H9 (cell line): ENCODE measurements around the gene GUCY2D. TPM values are rescaled to one million over a fixed set of nuclear protein-coding genes. Genes with fewer than 3 reads are reported as not detected.

Experiments
- DNase-seq: peaks from one replicate; pipeline ENCODE4 v3.0.0-alpha.2; 2017
- H2AFZ ChIP-seq: one replicate; pipeline ENCODE4 v1.6.1; 2013; ENCODE audit warnings: mild to moderate bottlenecking, low read length, control low read depth, moderate library complexity
- H2AK5ac ChIP-seq: 2 replicates; pipeline ENCODE4 v1.6.1; 2013; ENCODE audit warnings: low read length, control low read depth, mixed read lengths; ENCODE audit not compliant: insufficient read length
- H2BK120ac ChIP-seq: one replicate; pipeline ENCODE4 v1.6.1; 2013; ENCODE audit warnings: low read depth, mild to moderate bottlenecking, low read length, control low read depth, inconsistent platforms; ENCODE audit not compliant: poor library complexity, severe bottlenecking
- H2BK12ac ChIP-seq: 2 replicates; pipeline ENCODE4 v1.6.1; 2013; ENCODE audit warnings: low read length, control low read depth, mixed read lengths, low read depth; ENCODE audit not compliant: insufficient read length
- H2BK15ac ChIP-seq: 2 replicates; pipeline ENCODE4 v1.6.1; 2013; ENCODE audit warnings: low read depth, low read length, control low read depth
- H2BK20ac ChIP-seq: one replicate; pipeline ENCODE4 v1.6.1; 2013; ENCODE audit warnings: low read depth, mild to moderate bottlenecking, low read length, control low read depth, inconsistent platforms; ENCODE audit not compliant: poor library complexity, severe bottlenecking
- H2BK5ac ChIP-seq: 2 replicates; pipeline ENCODE4 v1.6.1; 2013; ENCODE audit warnings: low read length, control low read depth, mixed read lengths; ENCODE audit not compliant: insufficient read length
- H3K14ac ChIP-seq: 2 replicates; pipeline ENCODE4 v1.6.1; 2013; ENCODE audit warnings: low read length, control low read depth; ENCODE audit not compliant: insufficient read depth
- H3K18ac ChIP-seq: 2 replicates; pipeline ENCODE4 v1.6.1; 2013; ENCODE audit warnings: low read depth, mild to moderate bottlenecking, mixed read lengths, low read length, control low read depth; ENCODE audit not compliant: insufficient read length
- H3K23ac ChIP-seq: 2 replicates; pipeline ENCODE4 v1.6.1; 2013; ENCODE audit warnings: low read length, control low read depth, mixed read lengths, low read depth; ENCODE audit not compliant: insufficient read length
- H3K23me2 ChIP-seq: 2 replicates; pipeline ENCODE4 v1.6.1; 2013; ENCODE audit warnings: low read depth, mild to moderate bottlenecking, mixed read lengths, low read length, control low read depth; ENCODE audit not compliant: insufficient read length, poor library complexity, severe bottlenecking
- H3K27ac ChIP-seq: 2 replicates; pipeline ENCODE4 v1.5.1; 2013; ENCODE audit warnings: low read length, control low read depth, mixed read lengths, low read depth; ENCODE audit not compliant: insufficient read length
- H3K27me3 ChIP-seq: 2 replicates; pipeline ENCODE4 v1.6.1; 2013; ENCODE audit warnings: low read length, control low read depth, inconsistent platforms; ENCODE audit not compliant: insufficient read depth
- H3K4ac ChIP-seq: 2 replicates; pipeline ENCODE4 v1.6.1; 2013; ENCODE audit warnings: low read depth, mild to moderate bottlenecking, control low read depth, inconsistent platforms, low read length, moderate library complexity
- H3K4me1 ChIP-seq: 2 replicates; pipeline ENCODE4 v1.6.1; 2013; ENCODE audit warnings: low read length, control low read depth, inconsistent platforms; ENCODE audit not compliant: insufficient read depth
- H3K4me2 ChIP-seq: 2 replicates; pipeline ENCODE4 v1.6.1; 2013; ENCODE audit warnings: low read length, control low read depth, mixed read lengths; ENCODE audit not compliant: insufficient read length, insufficient read depth
- H3K56ac ChIP-seq: 2 replicates; pipeline ENCODE4 v1.6.1; 2013; ENCODE audit warnings: low read depth, mild to moderate bottlenecking, mixed read lengths, low read length, control low read depth; ENCODE audit not compliant: insufficient read length
- H3K79me1 ChIP-seq: 2 replicates; pipeline ENCODE4 v1.6.1; 2013; ENCODE audit warnings: low read depth, mild to moderate bottlenecking, moderate library complexity, low read length, control low read depth, inconsistent platforms; ENCODE audit not compliant: insufficient read depth, poor library complexity, severe bottlenecking
- H3K79me2 ChIP-seq: 2 replicates; pipeline ENCODE4 v1.6.1; 2013; ENCODE audit warnings: low read length, control low read depth, inconsistent platforms; ENCODE audit not compliant: insufficient read depth
- H3K9ac ChIP-seq: 2 replicates; pipeline ENCODE4 v1.6.1; 2013; ENCODE audit warnings: low read length, control low read depth, mixed read lengths; ENCODE audit not compliant: insufficient read length; ENCODE audit errors: extremely low read depth
- H3K9me3 ChIP-seq: one replicate; pipeline ENCODE4 v1.6.1; 2013; ENCODE audit warnings: low read depth, low read length, inconsistent platforms; ENCODE audit not compliant: control insufficient read depth
- H3T11ph ChIP-seq: one replicate; pipeline ENCODE4 v1.6.1; 2013; ENCODE audit warnings: mild to moderate bottlenecking, low read length, control low read depth, inconsistent platforms
- H4K20me1 ChIP-seq: one replicate; pipeline ENCODE4 v1.6.1; 2013; ENCODE audit not compliant: control insufficient read depth, insufficient read length, insufficient read depth
- H4K5ac ChIP-seq: 2 replicates; pipeline ENCODE4 v1.6.1; 2013; ENCODE audit warnings: low read depth, mild to moderate bottlenecking, mixed read lengths, low read length, control low read depth; ENCODE audit not compliant: insufficient read length
- H4K8ac ChIP-seq: replicated peaks from 2 replicates; pipeline ENCODE4 v1.6.1; 2013; ENCODE audit warnings: low read length, control low read depth, mixed read lengths, low read depth; ENCODE audit not compliant: insufficient read length
- H4K91ac ChIP-seq: 2 replicates; pipeline ENCODE4 v1.6.1; 2013; ENCODE audit warnings: low read depth, mild to moderate bottlenecking, moderate library complexity, mixed read lengths, low read length, control low read depth; ENCODE audit not compliant: insufficient read length
- H3K27ac Mint-ChIP-seq, 3 experiments: 2 replicates in 2 of 3; 3 replicates in 1 of 3; pipeline ENCODE4 v1.8.0; 2020 to 2021; ENCODE audit warnings: mixed read lengths in 3 of 3, mild to moderate bottlenecking in 1 of 3, moderate library complexity in 1 of 3
- H3K27me3 Mint-ChIP-seq: 2 replicates; pipeline ENCODE4 v1.8.0; 2021; ENCODE audit warnings: low read depth, mild to moderate bottlenecking, moderate library complexity, mixed read lengths
- H3K36me3 Mint-ChIP-seq, 3 experiments: 2 replicates in 2 of 3; 3 replicates in 1 of 3; pipeline ENCODE4 v1.8.0; 2020 to 2021; ENCODE audit warnings: low read depth in 3 of 3, mixed read lengths in 3 of 3; ENCODE audit not compliant: insufficient read depth in 1 of 3
- H3K4me1 Mint-ChIP-seq, 2 experiments: 2 replicates each; pipeline ENCODE4 v1.8.0; 2020; ENCODE audit warnings: mixed read lengths in 2 of 2
- H3K4me3 Mint-ChIP-seq, 2 experiments: 2 replicates in 1 of 2; 3 replicates in 1 of 2; pipeline ENCODE4 v1.8.0; 2020 to 2021; ENCODE audit warnings: mild to moderate bottlenecking in 2 of 2, mixed read lengths in 2 of 2, moderate library complexity in 1 of 2
- H3K9me3 Mint-ChIP-seq, 2 experiments: 2 replicates in 1 of 2; 3 replicates in 1 of 2; pipeline ENCODE4 v1.8.0; 2020; ENCODE audit warnings: mild to moderate bottlenecking in 2 of 2, mixed read lengths in 2 of 2, moderate library complexity in 1 of 2
- CTCF ChIP-seq: fragments of 200-600 bp; sonication (generic); conservative IDR thresholded peaks from 3 replicates; pipeline ENCODE4 v1.8.0; 2021; ENCODE audit warnings: antibody characterized with exemption, mild to moderate bottlenecking
- total RNA-seq: library from RNA; stranded (reverse); gene quantifications from 2 replicates; pipeline ENCODE4 v1.2.1, GENCODE V29; 2021

GUCY2D gene
- total RNA-seq, 1 experiment from 2014 or later: 0.15 TPM

GRCh38 chr17:8041979-8042378 lies 39.6 kb downstream of the GUCY2D start:
- H3K79me1 ChIP-seq: no peaks in the 10 kb centered on the region
- Mint-ChIP-seq H3K4me3 (no peak overlapping the region), H3K36me3 (no peaks in the 10 kb centered on the region; a peak in 1 of 7 replicates), H3K4me1 (peaks cover 8 to 14% of the 10 kb centered on the region in 2 experiments), H3K27ac (no peak overlapping the region), H3K9me3 (no peaks in the 10 kb centered on the region; a peak in 2 of 5 replicates), H3K27me3 (peaks cover 37% of the 10 kb centered on the region)
- no peak overlapping the region for H3K4ac ChIP-seq
- no peaks in the 10 kb centered on the region for H3K79me2 ChIP-seq
- H3K23me2 ChIP-seq: no peaks in the 10 kb centered on the region
- H3K27me3 ChIP-seq: no peaks in the 10 kb centered on the region
- no peak for DNase-seq
- H2BK20ac ChIP-seq: no peak overlapping the region
- no peak overlapping the region for H4K91ac ChIP-seq
- H3K4me2 ChIP-seq: no peak overlapping the region
- H2AK5ac ChIP-seq: no peak overlapping the region
- H4K20me1 ChIP-seq: no peaks in the 10 kb centered on the region
- no peak overlapping the region for H3K18ac ChIP-seq
- no peak overlapping the region for H4K8ac ChIP-seq
- no peak overlapping the region for H3T11ph ChIP-seq
- no peak overlapping the region for H3K27ac ChIP-seq
- no peak overlapping the region for H2AFZ ChIP-seq
- no peak overlapping the region for H2BK15ac ChIP-seq
- no peak overlapping the region for H3K23ac ChIP-seq
- H3K9me3 ChIP-seq: no peaks in the 10 kb centered on the region
- no peak overlapping the region for H4K5ac ChIP-seq
- no peak overlapping the region for H3K14ac ChIP-seq
- H2BK5ac ChIP-seq: no peak overlapping the region
- H2BK120ac ChIP-seq: no peak overlapping the region
- H3K4me1 ChIP-seq: 0 out of 2 replicates have a peak, but pooled peaks cover 2% of the 10 kb centered on the region
- H2BK12ac ChIP-seq: no peak overlapping the region
- H3K56ac ChIP-seq: no peak overlapping the region
- TF ChIP-seq CTCF: no peak
- H3K9ac ChIP-seq: no peak overlapping the region
